WTC11 (cell line): ENCODE measurements around the gene JADE1.

Source experiments
- CTCF ChIP-seq: fragments of 200-600 bp; IDR thresholded peaks from 2 replicates; pipeline ENCODE4 v1.8.0; 2022; ENCODE audit warnings: antibody characterized with exemption
- FOXK1 ChIP-seq: sonication (generic); formaldehyde crosslinking; IDR thresholded peaks from 2 replicates; pipeline ENCODE4 v1.8.0; 2022; ENCODE audit warnings: mild to moderate bottlenecking, moderate library complexity, missing genetic modification reagents
- JUN ChIP-seq: sonication (generic); formaldehyde crosslinking; IDR thresholded peaks from 2 replicates; pipeline ENCODE4 v1.8.0; 2023; ENCODE audit warnings: mild to moderate bottlenecking, missing genetic modification reagents
- NR3C1 ChIP-seq: sonication (generic); formaldehyde crosslinking; conservative IDR thresholded peaks from 2 replicates; pipeline ENCODE4 v1.8.1; 2023; ENCODE audit warnings: low read depth, mild to moderate bottlenecking, missing genetic modification reagents
- RELA ChIP-seq: sonication (generic); formaldehyde crosslinking; IDR thresholded peaks from 2 replicates; pipeline ENCODE4 v1.8.1; 2022; ENCODE audit warnings: missing genetic modification reagents, mild to moderate bottlenecking, borderline replicate concordance

GRCh38 chr4:128803783-128804182 lies 5.7 kb upstream of the JADE1 start:
- TF ChIP-seq FOXK1 (CRISPR knock-in tag) = no peak
- no peak for TF ChIP-seq NR3C1
- TF ChIP-seq RELA (CRISPR knock-in tag) = no peak
- TF ChIP-seq CTCF = no peak
- TF ChIP-seq JUN (CRISPR knock-in tag) = no peak
